Measurements from ENCODE around the gene SYTL2.

The SYTL2 gene

GRCh38 chr11:85749287-85749834 is 61.6 kb downstream of the SYTL2 start:
- TF ChIP-seq CTCF (IDR thresholded peaks at IDR 0.05; ENCODE audit: low read depth, low read length, missing control alignments), result no peak
- DNase-seq (ENCODE audit: extremely low read depth, low read depth), result no peak
- no peak overlapping the region for H3K4me3 ChIP-seq (replicated peaks; ENCODE audit: low read depth, low read length)

GRCh38 chr11:85748455-85748891 is 62.5 kb downstream of the SYTL2 start:
- DNase-seq (ENCODE audit: extremely low read depth, low read depth), result no peak
- H3K4me3 ChIP-seq (replicated peaks; ENCODE audit: low read depth, low read length), result no peak overlapping the region
- no peak for TF ChIP-seq CTCF (IDR thresholded peaks at IDR 0.05; ENCODE audit: low read depth, low read length, missing control alignments)

- no peak overlapping the region for H3K4me3 ChIP-seq (replicated peaks; ENCODE audit: low read depth, low read length)
- DNase-seq (ENCODE audit: extremely low read depth, low read depth), result no peak
- TF ChIP-seq CTCF (IDR thresholded peaks at IDR 0.05; ENCODE audit: low read depth, low read length, missing control alignments), result no peak
Measured at GRCh38 chr11:85746670-85747069, 64.3 kb downstream of the SYTL2 start.

- H3K4me3 ChIP-seq (replicated peaks; ENCODE audit: low read depth, low read length), result no peak overlapping the region
- TF ChIP-seq CTCF (IDR thresholded peaks at IDR 0.05; ENCODE audit: low read depth, low read length, missing control alignments), result no peak
- DNase-seq (ENCODE audit: extremely low read depth, low read depth), result no peak
Measured at GRCh38 chr11:85745626-85746025, 65.3 kb downstream of the SYTL2 start.

- no peak overlapping the region for H3K4me3 ChIP-seq (replicated peaks; ENCODE audit: low read depth, low read length)
- no peak for TF ChIP-seq CTCF (IDR thresholded peaks at IDR 0.05; ENCODE audit: low read depth, low read length, missing control alignments)
- DNase-seq (ENCODE audit: extremely low read depth, low read depth), result no peak
Measured at GRCh38 chr11:85742873-85743275, 68.1 kb downstream of the SYTL2 start.

GRCh38 chr11:85742348-85742747 is 68.6 kb downstream of the SYTL2 start:
- H3K4me3 ChIP-seq (replicated peaks; ENCODE audit: low read depth, low read length), result no peak overlapping the region
- no peak for TF ChIP-seq CTCF (IDR thresholded peaks at IDR 0.05; ENCODE audit: low read depth, low read length, missing control alignments)
- DNase-seq (ENCODE audit: extremely low read depth, low read depth), result no peak
